GM21381 (cell line): ENCODE data around the gene FAM120B.

Experiments used
- ATAC-seq: cut with Tn5 transposase; IDR thresholded peaks from one replicate; pipeline ENCODE4 v1.9.1; 2021; ENCODE audit warnings: mild to moderate bottlenecking, moderate library complexity; ENCODE audit not compliant: unreplicated experiment

The FAM120B gene

GRCh38 chr6:170415318-170415717 is 108.8 kb downstream of the FAM120B start:
- no peak for ATAC-seq

- ATAC-seq, result no peak
Measured at GRCh38 chr6:170416303-170416702, 109.7 kb downstream of the FAM120B start.

GRCh38 chr6:170416959-170417606 is 110.5 kb downstream of the FAM120B start:
- no peak for ATAC-seq

- ATAC-seq, result no peak
Measured at GRCh38 chr6:170417881-170418280, 111.3 kb downstream of the FAM120B start.

GRCh38 chr6:170420283-170420682 is 113.7 kb downstream of the FAM120B start:
- no peak for ATAC-seq

- ATAC-seq, result no peak
Measured at GRCh38 chr6:170420791-170421776, 114.5 kb downstream of the FAM120B start.

- ATAC-seq, result no peak
Measured at GRCh38 chr6:170421921-170422320, 115.4 kb downstream of the FAM120B start.

GRCh38 chr6:170423030-170423429 is 116.5 kb downstream of the FAM120B start:
- peak; percentile 77 for ATAC-seq

GRCh38 chr6:170423814-170424603 is 117.5 kb downstream of the FAM120B start:
- ATAC-seq, result no peak

- ATAC-seq, result no peak
Measured at GRCh38 chr6:170424604-170425126, 118.1 kb downstream of the FAM120B start.

- ATAC-seq, result no peak
Measured at GRCh38 chr6:170429450-170429849, 122.9 kb downstream of the FAM120B start.

- no peak for ATAC-seq
Measured at GRCh38 chr6:170433163-170434116, 126.9 kb downstream of the FAM120B start.

GRCh38 chr6:170434117-170434820 is 127.7 kb downstream of the FAM120B start:
- no peak for ATAC-seq

- no peak for ATAC-seq
Measured at GRCh38 chr6:170434821-170435155, 128.2 kb downstream of the FAM120B start.

GRCh38 chr6:170435766-170436165 is 129.2 kb downstream of the FAM120B start:
- no peak for ATAC-seq

- no peak for ATAC-seq
Measured at GRCh38 chr6:170436209-170436809, 129.8 kb downstream of the FAM120B start.

GRCh38 chr6:170437719-170438401 is 131.3 kb downstream of the FAM120B start:
- ATAC-seq, result no peak

- peak; percentile 85 for ATAC-seq
Measured at GRCh38 chr6:170438402-170438753, 131.8 kb downstream of the FAM120B start.
